HG02642 (cell line): ENCODE measurements around the gene NTSR1.

Source experiments
- ATAC-seq: cut with Tn5 transposase; IDR thresholded peaks from one replicate; pipeline ENCODE4 v1.9.1; 2021; ENCODE audit warnings: mild to moderate bottlenecking; ENCODE audit not compliant: unreplicated experiment, poor library complexity

The NTSR1 gene

GRCh38 chr20:62723351-62723750, 14.7 kb downstream of the NTSR1 start:
- ATAC-seq: no peak

- ATAC-seq: no peak
Measured at GRCh38 chr20:62723768-62724450, 15.3 kb downstream of the NTSR1 start.

- ATAC-seq: no peak
Measured at GRCh38 chr20:62724692-62725595, 16.3 kb downstream of the NTSR1 start.

DNA sequence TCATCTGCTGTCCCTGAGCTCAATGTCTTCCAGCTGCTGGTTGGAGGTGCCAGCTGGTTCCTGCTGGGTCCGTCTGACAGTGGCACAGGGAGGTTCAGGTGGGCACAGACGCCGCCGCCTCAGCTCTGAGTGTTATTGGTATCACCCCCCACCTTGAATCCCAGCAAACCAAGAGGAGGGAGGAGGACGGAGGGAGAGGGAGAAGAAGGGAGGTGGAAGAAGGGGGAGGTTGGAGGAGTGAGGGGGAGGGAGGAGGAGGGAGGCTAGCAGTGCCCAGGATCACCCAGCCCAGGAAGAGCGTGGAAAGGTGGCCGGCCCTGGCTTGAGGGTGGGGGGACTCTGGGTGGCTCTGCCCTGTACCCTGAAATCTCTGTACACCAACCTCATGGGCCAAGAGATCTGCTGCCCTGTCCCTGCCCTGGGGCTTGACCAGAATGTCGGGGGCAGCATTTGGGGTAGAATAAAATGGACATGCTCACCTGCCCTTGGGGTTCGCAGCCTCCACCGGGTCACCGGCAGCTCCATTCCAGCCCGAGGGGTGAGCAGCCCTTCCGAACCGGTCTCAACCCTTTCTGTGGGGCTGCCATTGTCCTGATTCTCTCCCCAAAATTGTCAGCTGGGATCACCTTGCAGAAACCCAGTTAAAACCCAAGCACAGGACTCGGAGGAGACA, 17.1 kb downstream of the NTSR1 start:
- no peak for ATAC-seq

GRCh38 chr20:62726276-62726675, 17.6 kb downstream of the NTSR1 start:
- ATAC-seq: no peak

- ATAC-seq: no peak
Measured at GRCh38 chr20:62726716-62727583, 18.3 kb downstream of the NTSR1 start.

DNA sequence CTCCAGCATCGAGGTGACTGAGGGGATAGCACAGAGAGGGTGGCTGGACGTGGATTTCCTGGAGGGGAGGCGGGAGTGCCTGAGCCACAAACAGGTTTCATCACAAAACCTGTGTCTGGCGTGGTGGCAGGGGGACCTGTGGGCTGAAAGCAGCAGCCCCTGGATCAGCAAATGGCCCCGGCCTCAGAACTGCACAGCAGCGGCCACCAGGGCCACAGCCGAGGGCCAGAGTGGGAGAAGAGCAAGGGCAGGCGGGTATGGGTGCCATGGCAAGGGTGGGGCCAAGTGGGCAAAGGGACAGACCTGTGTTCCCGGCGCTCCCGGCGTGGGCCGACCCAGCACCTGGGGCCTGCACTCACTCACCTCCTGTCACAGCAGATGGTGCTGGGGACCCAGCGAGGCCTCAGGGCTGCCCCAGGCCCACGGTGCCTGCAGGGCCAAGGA, 19.0 kb downstream of the NTSR1 start:
- no peak for ATAC-seq

DNA sequence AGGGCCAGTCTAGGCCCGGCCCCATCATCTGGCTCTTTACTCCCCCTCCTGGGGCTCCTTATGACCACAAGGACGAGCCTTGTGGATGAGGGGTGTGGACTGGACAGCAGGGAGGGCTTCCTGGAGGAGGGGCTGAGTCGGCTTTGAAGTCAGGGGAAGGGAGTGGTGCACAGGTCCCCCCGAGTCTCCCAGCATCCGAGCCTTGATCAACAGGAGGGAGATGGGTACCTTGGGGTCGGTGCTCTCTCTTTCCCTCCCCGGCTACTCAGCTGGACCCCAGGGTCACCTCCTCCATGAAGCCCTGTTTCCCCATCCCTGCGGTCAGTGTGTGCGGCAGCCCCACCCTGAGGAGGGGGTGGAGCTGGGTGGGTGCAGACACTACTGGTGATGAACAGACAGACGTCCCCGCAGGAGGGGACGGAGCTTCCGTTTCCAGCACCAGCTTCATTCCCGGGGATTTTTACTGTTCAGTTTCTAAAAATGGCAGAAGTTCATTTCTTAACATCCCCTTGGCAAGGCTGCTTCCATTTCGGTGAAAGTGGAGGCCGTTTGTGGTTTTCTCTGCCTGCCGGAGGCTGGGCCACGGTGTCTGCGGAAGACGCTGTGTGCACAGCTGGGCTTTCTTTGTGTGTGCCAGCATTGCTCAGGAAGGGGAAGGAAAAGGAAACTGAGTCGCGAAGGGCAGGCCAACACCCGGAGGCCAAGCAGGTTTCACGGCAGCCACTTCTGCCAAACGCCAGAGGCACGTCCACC, 19.6 kb downstream of the NTSR1 start:
- ATAC-seq: no peak

GRCh38 chr20:62728781-62729300, 20.2 kb downstream of the NTSR1 start:
- no peak for ATAC-seq

- no peak for ATAC-seq
Measured at GRCh38 chr20:62730481-62730880, 21.8 kb downstream of the NTSR1 start.

- no peak for ATAC-seq
Measured at GRCh38 chr20:62732031-62732760, 23.6 kb downstream of the NTSR1 start.

DNA sequence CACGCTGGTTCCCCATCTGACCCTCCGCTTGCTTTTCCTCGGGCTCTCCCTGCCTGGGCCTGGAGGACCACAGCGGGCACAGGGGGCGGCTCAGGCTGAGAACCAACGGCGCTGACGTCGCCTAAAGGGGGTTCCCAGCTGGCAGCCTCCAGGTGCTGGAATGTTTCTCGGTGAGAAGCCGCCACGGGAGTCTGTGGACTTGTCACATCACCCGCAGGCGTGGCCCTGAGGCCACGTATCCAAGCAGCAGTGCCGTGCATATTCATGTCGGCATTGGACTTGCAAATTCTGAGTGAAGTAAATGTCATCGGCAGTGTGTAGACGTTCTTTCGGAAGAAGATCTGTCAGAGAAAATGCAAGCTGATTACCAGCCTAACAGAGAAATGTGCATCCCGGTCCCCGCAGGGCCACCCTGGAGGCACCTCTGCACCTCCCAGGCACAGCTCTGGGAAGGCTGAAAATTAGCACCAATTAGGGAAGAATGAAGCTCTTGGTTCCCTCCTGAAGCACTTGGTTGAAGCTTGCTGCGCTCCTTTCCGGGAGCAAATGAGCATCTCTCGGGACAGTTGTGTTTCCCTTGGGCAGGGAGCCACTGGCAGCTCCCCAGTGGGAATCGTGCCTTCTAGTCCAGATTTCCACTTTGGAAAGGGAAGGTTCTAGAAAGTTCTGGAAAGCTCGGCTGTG, 24.3 kb downstream of the NTSR1 start:
- ATAC-seq: no peak

DNA sequence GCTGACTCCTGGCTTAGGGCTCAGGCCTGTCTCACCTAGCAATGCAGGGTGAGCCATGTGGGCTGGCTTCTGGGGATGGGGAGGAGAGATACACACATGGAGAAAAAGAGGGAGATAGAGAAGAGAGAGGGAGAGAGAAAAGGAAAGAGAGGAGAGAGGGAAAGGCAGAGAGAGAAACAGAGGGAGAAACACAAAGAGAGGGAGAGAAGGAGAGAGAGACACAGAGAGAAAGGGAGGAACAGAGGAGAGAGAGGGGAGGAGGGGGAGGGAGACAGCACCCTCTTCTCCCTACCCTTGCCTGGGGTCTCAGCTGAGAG, 24.8 kb downstream of the NTSR1 start:
- ATAC-seq: no peak

- no peak for ATAC-seq
Measured at GRCh38 chr20:62733891-62734290, 25.3 kb downstream of the NTSR1 start.

- ATAC-seq: no peak
Measured at GRCh38 chr20:62734326-62734725, 25.7 kb downstream of the NTSR1 start.

DNA sequence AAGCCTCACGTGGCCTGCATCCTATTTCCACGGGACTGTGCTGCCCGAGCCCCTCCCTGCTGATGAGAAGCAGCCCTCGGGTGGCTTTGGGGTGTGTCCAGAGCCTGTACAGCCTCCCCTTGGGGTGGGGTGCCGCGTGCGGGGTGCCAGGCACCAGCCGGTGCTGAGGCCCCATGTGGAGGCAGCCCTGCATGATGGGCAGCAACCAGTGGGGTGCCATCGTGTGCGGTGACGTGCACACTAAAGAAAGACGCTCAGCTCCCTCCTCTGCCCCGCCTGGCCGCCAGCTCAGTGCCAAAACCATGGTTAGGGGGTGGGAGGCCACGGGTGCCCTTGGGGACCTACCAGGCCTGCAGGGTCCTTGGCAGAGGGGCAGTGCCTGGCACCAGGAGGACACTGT, 26.2 kb downstream of the NTSR1 start:
- ATAC-seq: no peak

- ATAC-seq: no peak
Measured at GRCh38 chr20:62735331-62735821, 26.7 kb downstream of the NTSR1 start.

DNA sequence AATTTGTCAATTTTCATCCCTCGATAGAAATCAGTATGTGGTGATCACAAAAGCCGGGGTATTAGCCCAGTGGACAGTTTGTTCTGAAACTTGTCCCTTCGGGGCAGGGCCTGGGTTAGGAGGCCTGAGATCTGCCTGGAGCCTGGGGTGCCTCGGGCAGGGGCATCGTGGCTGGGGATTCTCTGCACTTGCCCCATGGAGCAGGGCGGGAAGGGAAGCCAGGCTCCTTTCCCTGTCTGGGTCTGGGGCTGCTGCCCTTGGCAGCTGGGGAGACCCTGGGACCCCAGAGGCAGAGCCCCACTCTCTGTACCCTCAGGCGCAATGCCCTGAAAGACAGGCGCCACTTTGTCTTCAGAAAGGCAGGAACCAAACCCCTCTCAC, 27.4 kb downstream of the NTSR1 start:
- no peak for ATAC-seq
